WTC11 (cell line): Measurements from ENCODE around the gene UBL4B. TPM values are rescaled to one million over a fixed set of nuclear protein-coding genes. Genes with fewer than 3 reads are reported as not detected.

Source experiments
- ATAC-seq: fragments of 200-7000 bp; cut with Tn5 transposase; 2 replicates; pipeline ENCODE4 v1.10.0; 2021; ENCODE audit warnings: mild to moderate bottlenecking, moderate library complexity
- CTCF ChIA-PET: fragments of 300-600 bp; sonication (Branson Sonifier 250); formaldehyde crosslinking; loops from one replicate; lab custom pipeline; 2021; ENCODE audit warnings: antibody characterized with exemption; lab: Charles Lee
- POLR2A ChIA-PET: fragments of 350-600 bp; sonication (Branson Sonifier 250); formaldehyde crosslinking; loops from one replicate; lab custom pipeline; 2021; ENCODE audit warnings: antibody characterized with exemption; lab: Charles Lee
- DNase-seq: peaks from one replicate; pipeline ENCODE4 v3.0.0; 2021; ENCODE audit warnings: low spot score
- H3K27ac Mint-ChIP-seq: 2 replicates; pipeline ENCODE4 v1.8.0; 2021; ENCODE audit warnings: mixed read lengths
- H3K27me3 Mint-ChIP-seq: 2 replicates; pipeline ENCODE4 v1.8.0; 2021; ENCODE audit warnings: low read depth, mild to moderate bottlenecking, moderate library complexity, mixed read lengths
- H3K36me3 Mint-ChIP-seq: 2 replicates; pipeline ENCODE4 v1.8.0; 2021; ENCODE audit warnings: mixed read lengths
- H3K4me1 Mint-ChIP-seq: 2 replicates; pipeline ENCODE4 v1.8.0; 2022; ENCODE audit warnings: mixed read lengths
- H3K4me3 Mint-ChIP-seq: 2 replicates; pipeline ENCODE4 v1.8.0; 2021; ENCODE audit warnings: mild to moderate bottlenecking, moderate library complexity, mixed read lengths
- H3K9me3 Mint-ChIP-seq: 2 replicates; pipeline ENCODE4 v1.8.0; 2021; ENCODE audit warnings: mixed read lengths
- ATF1 ChIP-seq: sonication (generic); formaldehyde crosslinking; IDR thresholded peaks from 2 replicates; pipeline ENCODE4 v1.8.1; 2023; ENCODE audit warnings: mild to moderate bottlenecking, moderate library complexity, missing genetic modification reagents
- ATF6 ChIP-seq: sonication (generic); formaldehyde crosslinking; IDR thresholded peaks from 2 replicates; pipeline ENCODE4 v1.8.1; 2023; ENCODE audit warnings: mild to moderate bottlenecking, missing genetic modification reagents
- FOXJ3 ChIP-seq: sonication (generic); formaldehyde crosslinking; IDR thresholded peaks from 2 replicates; pipeline ENCODE4 v1.9.0; 2021; ENCODE audit warnings: missing genetic modification reagents, mild to moderate bottlenecking, borderline replicate concordance
- FOXP1 ChIP-seq: sonication (generic); formaldehyde crosslinking; IDR thresholded peaks from 2 replicates; pipeline ENCODE4 v1.8.0; 2022; ENCODE audit warnings: missing genetic modification reagents, mild to moderate bottlenecking, moderate library complexity, borderline replicate concordance
- GABPB1 ChIP-seq: sonication (generic); formaldehyde crosslinking; IDR thresholded peaks from 2 replicates; pipeline ENCODE4 v1.8.1; 2023; ENCODE audit warnings: mild to moderate bottlenecking, missing genetic modification reagents
- IRF2 ChIP-seq: sonication (generic); formaldehyde crosslinking; IDR thresholded peaks from 2 replicates; pipeline ENCODE4 v1.8.0; 2022; ENCODE audit warnings: low read depth, missing genetic modification reagents, borderline replicate concordance
- JUN ChIP-seq: sonication (generic); formaldehyde crosslinking; IDR thresholded peaks from 2 replicates; pipeline ENCODE4 v1.8.0; 2023; ENCODE audit warnings: mild to moderate bottlenecking, missing genetic modification reagents
- KAT7 ChIP-seq: sonication (generic); formaldehyde crosslinking; IDR thresholded peaks from 2 replicates; pipeline ENCODE4 v1.8.1; 2023; ENCODE audit warnings: missing genetic modification reagents, mild to moderate bottlenecking, borderline replicate concordance
- MLX ChIP-seq: sonication (generic); formaldehyde crosslinking; IDR thresholded peaks from 2 replicates; pipeline ENCODE4 v1.8.1; 2023; ENCODE audit warnings: mild to moderate bottlenecking, missing genetic modification reagents, moderate library complexity
- NFYB ChIP-seq: sonication (generic); formaldehyde crosslinking; conservative IDR thresholded peaks from 2 replicates; pipeline ENCODE4 v1.8.0; 2022; ENCODE audit warnings: low read depth, missing genetic modification reagents
- NR2C2 ChIP-seq: sonication (generic); formaldehyde crosslinking; IDR thresholded peaks from 2 replicates; pipeline ENCODE4 v1.8.0; 2022; ENCODE audit warnings: mild to moderate bottlenecking, missing genetic modification reagents
- PRDM15 ChIP-seq: sonication (generic); formaldehyde crosslinking; IDR thresholded peaks from 2 replicates; pipeline ENCODE4 v1.8.0; 2022; ENCODE audit warnings: missing genetic modification reagents
- TP53 ChIP-seq: sonication (generic); formaldehyde crosslinking; IDR thresholded peaks from 2 replicates; pipeline ENCODE4 v1.8.1; 2023; ENCODE audit warnings: mild to moderate bottlenecking, missing genetic modification reagents
- USF2 ChIP-seq: sonication (generic); formaldehyde crosslinking; IDR thresholded peaks from 2 replicates; pipeline ENCODE4 v1.8.1; 2023; ENCODE audit warnings: mild to moderate bottlenecking, missing genetic modification reagents, moderate library complexity
- ZNF263 ChIP-seq: sonication (generic); formaldehyde crosslinking; IDR thresholded peaks from 2 replicates; pipeline ENCODE4 v1.8.1; 2022; ENCODE audit warnings: low read depth, mild to moderate bottlenecking, moderate library complexity, missing genetic modification reagents
- ZSCAN18 ChIP-seq: fragments of 250-450 bp; sonication (Bioruptor Pico); IDR thresholded peaks from 2 replicates; pipeline ENCODE4 v2.1.2; 2022; ENCODE audit warnings: mild to moderate bottlenecking, moderate library complexity
- total RNA-seq: library from RNA; stranded (reverse); gene quantifications from 3 replicates; pipeline ENCODE4 v1.2.3, GENCODE V29; 2021
- TF ChIP-seq, protein P1 (sequence below): sonication (generic); formaldehyde crosslinking; IDR thresholded peaks from 2 replicates; pipeline ENCODE4 v1.8.0; 2022; ENCODE audit warnings: mild to moderate bottlenecking, missing genetic modification reagents
- TF ChIP-seq, protein P2 (sequence below): sonication (generic); formaldehyde crosslinking; IDR thresholded peaks from 2 replicates; pipeline ENCODE4 v1.8.0; 2022; ENCODE audit warnings: mild to moderate bottlenecking, missing genetic modification reagents
- TF ChIP-seq, protein P3 (sequence below): fragments of 250-450 bp; sonication (Bioruptor Pico); IDR thresholded peaks from 2 replicates; pipeline ENCODE4 v1.9.0; 2021; ENCODE audit warnings: moderate library complexity, mild to moderate bottlenecking, inconsistent platforms, borderline replicate concordance
- TF ChIP-seq, protein P4 (sequence below): sonication (generic); formaldehyde crosslinking; IDR thresholded peaks from 2 replicates; pipeline ENCODE4 v1.8.0; 2023; ENCODE audit warnings: mild to moderate bottlenecking, missing genetic modification reagents

Gene UBL4B
- total RNA-seq, 1 experiment from 2014 or later = 0.11 TPM

- no peak for ATAC-seq
- Mint-ChIP-seq H3K4me3 (no peak overlapping the region), H3K36me3 (no peaks in the 10 kb centered on the region), H3K4me1 (peaks cover 31% of the 10 kb centered on the region), H3K27me3 (peaks cover 16% of the 10 kb centered on the region), H3K9me3 (no peaks in the 10 kb centered on the region), H3K27ac (no peak overlapping the region)
- ChIA-PET CTCF (interaction anchor here (0.9 to 2.7 kb wide), 3 partner anchors 15 to 76 kb away, joined by 3 to 9 read pairs (median 4); partner anchors contain the start of gene SLC6A17), POLR2A (no interaction called here)
- TF ChIP-seq NR2C2 (CRISPR knock-in tag) = no peak
- TF ChIP-seq KAT7 = no peak
- TF ChIP-seq ZNF263 (CRISPR knock-in tag) = no peak
- TF ChIP-seq, protein P1, sequence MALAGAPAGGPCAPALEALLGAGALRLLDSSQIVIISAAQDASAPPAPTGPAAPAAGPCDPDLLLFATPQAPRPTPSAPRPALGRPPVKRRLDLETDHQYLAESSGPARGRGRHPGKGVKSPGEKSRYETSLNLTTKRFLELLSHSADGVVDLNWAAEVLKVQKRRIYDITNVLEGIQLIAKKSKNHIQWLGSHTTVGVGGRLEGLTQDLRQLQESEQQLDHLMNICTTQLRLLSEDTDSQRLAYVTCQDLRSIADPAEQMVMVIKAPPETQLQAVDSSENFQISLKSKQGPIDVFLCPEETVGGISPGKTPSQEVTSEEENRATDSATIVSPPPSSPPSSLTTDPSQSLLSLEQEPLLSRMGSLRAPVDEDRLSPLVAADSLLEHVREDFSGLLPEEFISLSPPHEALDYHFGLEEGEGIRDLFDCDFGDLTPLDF = no peak
- no peak for TF ChIP-seq FOXJ3 (CRISPR knock-in tag)
- TF ChIP-seq PRDM15 (CRISPR knock-in tag) = no peak
- TF ChIP-seq GABPB1 (CRISPR knock-in tag) = no peak
- no peak for TF ChIP-seq NFYB (CRISPR knock-in tag)
- TF ChIP-seq, all 79 proteins: peak for 0
- DNase-seq = no peak
Measured at GRCh38 chr1:110135666-110136065, 23.4 kb downstream of the UBL4B start.

GRCh38 chr1:110136911-110137310, 24.7 kb downstream of the UBL4B start:
- no peak for TF ChIP-seq MLX
- TF ChIP-seq, protein P2, sequence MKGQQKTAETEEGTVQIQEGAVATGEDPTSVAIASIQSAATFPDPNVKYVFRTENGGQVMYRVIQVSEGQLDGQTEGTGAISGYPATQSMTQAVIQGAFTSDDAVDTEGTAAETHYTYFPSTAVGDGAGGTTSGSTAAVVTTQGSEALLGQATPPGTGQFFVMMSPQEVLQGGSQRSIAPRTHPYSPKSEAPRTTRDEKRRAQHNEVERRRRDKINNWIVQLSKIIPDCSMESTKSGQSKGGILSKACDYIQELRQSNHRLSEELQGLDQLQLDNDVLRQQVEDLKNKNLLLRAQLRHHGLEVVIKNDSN (CRISPR knock-in tag) = peak; percentile 94
- TF ChIP-seq ATF6 = no peak
- TF ChIP-seq IRF2 (CRISPR knock-in tag) = no peak
- TF ChIP-seq FOXP1 (CRISPR knock-in tag) = no peak
- TF ChIP-seq, protein P3, sequence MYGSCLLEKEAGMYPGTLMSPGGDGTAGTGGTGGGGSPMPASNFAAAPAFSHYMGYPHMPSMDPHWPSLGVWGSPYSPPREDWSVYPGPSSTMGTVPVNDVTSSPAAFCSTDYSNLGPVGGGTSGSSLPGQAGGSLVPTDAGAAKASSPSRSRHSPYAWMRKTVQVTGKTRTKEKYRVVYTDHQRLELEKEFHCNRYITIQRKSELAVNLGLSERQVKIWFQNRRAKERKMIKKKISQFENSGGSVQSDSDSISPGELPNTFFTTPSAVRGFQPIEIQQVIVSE (CRISPR knock-in tag) = no peak
- no peak for TF ChIP-seq ATF1 (CRISPR knock-in tag)
- TF ChIP-seq, protein P4, sequence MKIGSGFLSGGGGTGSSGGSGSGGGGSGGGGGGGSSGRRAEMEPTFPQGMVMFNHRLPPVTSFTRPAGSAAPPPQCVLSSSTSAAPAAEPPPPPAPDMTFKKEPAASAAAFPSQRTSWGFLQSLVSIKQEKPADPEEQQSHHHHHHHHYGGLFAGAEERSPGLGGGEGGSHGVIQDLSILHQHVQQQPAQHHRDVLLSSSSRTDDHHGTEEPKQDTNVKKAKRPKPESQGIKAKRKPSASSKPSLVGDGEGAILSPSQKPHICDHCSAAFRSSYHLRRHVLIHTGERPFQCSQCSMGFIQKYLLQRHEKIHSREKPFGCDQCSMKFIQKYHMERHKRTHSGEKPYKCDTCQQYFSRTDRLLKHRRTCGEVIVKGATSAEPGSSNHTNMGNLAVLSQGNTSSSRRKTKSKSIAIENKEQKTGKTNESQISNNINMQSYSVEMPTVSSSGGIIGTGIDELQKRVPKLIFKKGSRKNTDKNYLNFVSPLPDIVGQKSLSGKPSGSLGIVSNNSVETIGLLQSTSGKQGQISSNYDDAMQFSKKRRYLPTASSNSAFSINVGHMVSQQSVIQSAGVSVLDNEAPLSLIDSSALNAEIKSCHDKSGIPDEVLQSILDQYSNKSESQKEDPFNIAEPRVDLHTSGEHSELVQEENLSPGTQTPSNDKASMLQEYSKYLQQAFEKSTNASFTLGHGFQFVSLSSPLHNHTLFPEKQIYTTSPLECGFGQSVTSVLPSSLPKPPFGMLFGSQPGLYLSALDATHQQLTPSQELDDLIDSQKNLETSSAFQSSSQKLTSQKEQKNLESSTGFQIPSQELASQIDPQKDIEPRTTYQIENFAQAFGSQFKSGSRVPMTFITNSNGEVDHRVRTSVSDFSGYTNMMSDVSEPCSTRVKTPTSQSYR = peak; percentile 62; the same call in 1 of the 2 replicates
- peak; percentile 94 for TF ChIP-seq USF2 (CRISPR knock-in tag)
- TF ChIP-seq FOXJ3 (CRISPR knock-in tag) = no peak
- no peak for TF ChIP-seq TP53 (CRISPR knock-in tag)
- TF ChIP-seq JUN = no peak
- TF ChIP-seq ZSCAN18 (CRISPR knock-in tag) = no peak
- Mint-ChIP-seq H3K9me3 (no peaks in the 10 kb centered on the region), H3K27ac (no peak overlapping the region), H3K36me3 (no peaks in the 10 kb centered on the region), H3K4me3 (peak overlapping the region; percentile 28), H3K27me3 (peaks cover 15% of the 10 kb centered on the region), H3K4me1 (peaks cover 22% of the 10 kb centered on the region)
- ATAC-seq (peak; percentile 87), DNase-seq (peak; percentile 79)
- POLR2A ChIA-PET = no interaction called here
- CTCF ChIA-PET = interaction anchor here (0.6 kb wide), 1 partner anchor 49 kb away, joined by 3 read pairs; no protein-coding TSS in a partner anchor
